ENCODE data around the gene EDN2.

Gene EDN2

DNA sequence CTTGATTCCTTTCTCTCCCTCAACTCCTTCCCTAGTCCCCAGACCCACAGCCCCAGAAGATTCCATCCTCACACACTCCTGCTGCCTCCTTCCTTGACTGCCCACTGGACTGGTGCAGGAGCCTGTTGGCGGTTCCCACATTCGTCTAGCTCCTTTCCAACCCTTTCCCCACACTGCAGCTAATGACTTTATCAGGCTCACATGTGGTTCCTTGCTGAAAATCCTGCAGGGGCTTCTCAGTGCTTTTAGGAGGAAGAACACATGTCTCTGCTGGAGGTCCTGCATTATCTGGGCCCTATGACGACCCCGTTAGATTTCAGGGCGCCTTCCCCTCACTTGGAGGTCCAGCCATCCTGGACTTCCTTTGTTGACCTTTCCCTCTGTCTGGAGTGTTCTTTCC lies 50.2 kb downstream of the EDN2 start:
- peaks cover 11% of the 10 kb centered on the region for H3K79me2 ChIP-seq (ENCODE audit: control insufficient read depth, insufficient read depth, low read length, poor library complexity)
- H3K4me3 ChIP-seq (ENCODE audit: low read depth, low read length), result no peak overlapping the region
- peak overlapping the region; percentile 81 for H3K18ac ChIP-seq (ENCODE audit: low read length)
- no peaks in the 10 kb centered on the region for H3K36me3 ChIP-seq (ENCODE audit: control insufficient read depth in 1 of 2, insufficient read depth in 2 of 2, low read length in 2 of 2)
- H3K4me1 ChIP-seq (ENCODE audit: control insufficient read depth in 1 of 2, insufficient read depth in 2 of 2, low read length in 2 of 2), result peaks cover 33 to 50% of the 10 kb centered on the region in 2 experiments
- no peak overlapping the region for H3K4me2 ChIP-seq (ENCODE audit: low read length)
- H4K12ac ChIP-seq (ENCODE audit: low read depth, low read length), result no peak overlapping the region
- peak overlapping the region; percentile 77 for H2AK5ac ChIP-seq (ENCODE audit: low read length)
- peak overlapping the region; percentile 87 for H4K8ac ChIP-seq (ENCODE audit: low read depth, low read length)
- peak overlapping the region; percentile 81 for H2BK12ac ChIP-seq (ENCODE audit: low read length)
- no peak overlapping the region for H3K27ac ChIP-seq (ENCODE audit: low read depth, low read length)
- peak overlapping the region; percentile 91 for H2BK5ac ChIP-seq (ENCODE audit: low read depth, low read length, poor library complexity)
- H3K9me3 ChIP-seq (ENCODE audit: insufficient read depth, low read depth, low read length), result no peaks in the 10 kb centered on the region
- H3K23ac ChIP-seq (ENCODE audit: low read length), result no peak overlapping the region
- H3K27me3 ChIP-seq (ENCODE audit: insufficient read depth, low read length), result no peaks in the 10 kb centered on the region
- H4K91ac ChIP-seq (ENCODE audit: low read depth, low read length), result peak overlapping the region; percentile 95
- H3K4ac ChIP-seq (ENCODE audit: low read depth, low read length), result no peak overlapping the region
- peak overlapping the region; percentile 97 for H2BK120ac ChIP-seq (ENCODE audit: insufficient read depth, low read length, poor library complexity)
- no CpG with 5 or more reads among the region's 5 CpGs for WGBS (ENCODE audit: extremely low coverage, insufficient coverage, insufficient read length)
- H3K14ac ChIP-seq (ENCODE audit: low read length), result peak overlapping the region; percentile 83
- H3K9ac ChIP-seq (ENCODE audit: low read length), result no peak overlapping the region
- no peak overlapping the region for H2AFZ ChIP-seq (ENCODE audit: insufficient read depth, low read length, poor library complexity)
- peaks cover 54% of the 10 kb centered on the region for H3K79me1 ChIP-seq (ENCODE audit: low read length)
- DNase-seq, result no peak

- no peak overlapping the region for H3K4me3 ChIP-seq (ENCODE audit: low read depth, low read length)
- DNase-seq, result no peak
- no CpG with 5 or more reads among the region's 4 CpGs for WGBS (ENCODE audit: extremely low coverage, insufficient coverage, insufficient read length)
- no peak overlapping the region for H3K23ac ChIP-seq (ENCODE audit: low read length)
- H2BK12ac ChIP-seq (ENCODE audit: low read length), result peak overlapping the region; percentile 82
- H2AK5ac ChIP-seq (ENCODE audit: low read length), result peak overlapping the region; percentile 22
- no peak overlapping the region for H3K9ac ChIP-seq (ENCODE audit: low read length)
- no peak overlapping the region for H2AFZ ChIP-seq (ENCODE audit: insufficient read depth, low read length, poor library complexity)
- no peaks in the 10 kb centered on the region for H3K36me3 ChIP-seq (ENCODE audit: control insufficient read depth in 1 of 2, insufficient read depth in 2 of 2, low read length in 2 of 2)
- peak overlapping the region; percentile 23 for H4K8ac ChIP-seq (ENCODE audit: low read depth, low read length)
- peak overlapping the region; percentile 54 for H3K14ac ChIP-seq (ENCODE audit: low read length)
- H3K27ac ChIP-seq (ENCODE audit: low read depth, low read length), result peak overlapping the region; percentile 24
- no peak overlapping the region for H3K4ac ChIP-seq (ENCODE audit: low read depth, low read length)
- H3K18ac ChIP-seq (ENCODE audit: low read length), result peak overlapping the region; percentile 23
- H3K4me1 ChIP-seq (ENCODE audit: control insufficient read depth in 1 of 2, insufficient read depth in 2 of 2, low read length in 2 of 2), result peaks cover 33 to 50% of the 10 kb centered on the region in 2 experiments
- H3K27me3 ChIP-seq (ENCODE audit: insufficient read depth, low read length), result no peaks in the 10 kb centered on the region
- H3K79me1 ChIP-seq (ENCODE audit: low read length), result peaks cover 54% of the 10 kb centered on the region
- H2BK120ac ChIP-seq (ENCODE audit: insufficient read depth, low read length, poor library complexity), result peak overlapping the region; percentile 50
- peak overlapping the region; percentile 95 for H4K91ac ChIP-seq (ENCODE audit: low read depth, low read length)
- H3K79me2 ChIP-seq (ENCODE audit: control insufficient read depth, insufficient read depth, low read length, poor library complexity), result peaks cover 11% of the 10 kb centered on the region
- H3K9me3 ChIP-seq (ENCODE audit: insufficient read depth, low read depth, low read length), result no peaks in the 10 kb centered on the region
- H4K12ac ChIP-seq (ENCODE audit: low read depth, low read length), result no peak overlapping the region
- no peak overlapping the region for H3K4me2 ChIP-seq (ENCODE audit: low read length)
- H2BK5ac ChIP-seq (ENCODE audit: low read depth, low read length, poor library complexity), result peak overlapping the region; percentile 46
Measured at GRCh38 chr1:41433501-41433900, 51.0 kb downstream of the EDN2 start.

DNA sequence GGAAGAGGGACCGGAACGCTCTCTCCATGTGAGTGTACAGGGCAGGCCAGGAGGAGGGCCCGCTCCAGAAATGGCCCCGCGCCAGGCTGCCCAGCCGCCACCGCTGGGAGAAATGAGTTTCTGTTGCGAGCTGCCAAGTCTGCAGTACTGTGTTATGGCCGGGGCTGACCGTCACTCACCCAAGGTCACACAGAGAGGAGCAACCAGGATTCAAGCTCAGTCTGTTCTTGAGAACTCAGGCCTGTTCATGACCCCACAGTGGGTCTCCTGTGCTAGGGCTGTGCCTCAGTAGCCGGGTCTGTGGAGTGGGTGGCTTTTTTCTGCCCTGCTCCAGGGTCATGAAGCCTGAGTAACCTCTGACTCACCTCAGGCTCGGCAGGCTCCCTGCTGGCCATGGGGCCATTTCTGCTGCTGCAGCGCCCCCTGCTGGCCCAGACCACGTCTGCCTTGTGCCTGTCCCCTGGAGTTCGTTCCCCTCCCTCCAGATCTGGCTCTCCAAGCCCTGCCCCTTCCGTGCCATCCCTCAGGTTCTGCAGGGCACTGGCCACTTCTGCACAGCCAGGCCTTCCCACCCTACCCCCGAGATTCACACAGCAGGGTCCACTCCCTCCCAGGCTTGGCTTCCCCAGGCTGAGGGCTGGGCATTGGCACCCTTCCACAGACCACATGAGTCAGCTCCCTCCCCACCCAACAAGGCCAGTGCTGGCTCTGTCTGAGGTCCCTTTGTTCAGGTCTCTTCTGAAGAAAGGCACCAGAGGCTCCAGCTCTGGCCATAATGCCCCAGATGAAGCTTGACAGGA lies 51.8 kb downstream of the EDN2 start:
- peak overlapping the region; percentile 17 for H3K18ac ChIP-seq (ENCODE audit: low read length)
- no peaks in the 10 kb centered on the region for H3K36me3 ChIP-seq (ENCODE audit: control insufficient read depth in 1 of 2, insufficient read depth in 2 of 2, low read length in 2 of 2)
- H3K4me3 ChIP-seq (ENCODE audit: low read depth, low read length), result no peak overlapping the region
- peak overlapping the region; percentile 46 for H2BK5ac ChIP-seq (ENCODE audit: low read depth, low read length, poor library complexity)
- H4K12ac ChIP-seq (ENCODE audit: low read depth, low read length), result no peak overlapping the region
- H2AK5ac ChIP-seq (ENCODE audit: low read length), result peak overlapping the region; percentile 22
- peak; percentile 87 to 93 for DNase-seq
- H3K4ac ChIP-seq (ENCODE audit: low read depth, low read length), result peak overlapping the region; percentile 8
- peak overlapping the region; percentile 82 for H2BK12ac ChIP-seq (ENCODE audit: low read length)
- peak overlapping the region; percentile 24 for H3K27ac ChIP-seq (ENCODE audit: low read depth, low read length)
- no peak overlapping the region for H3K4me2 ChIP-seq (ENCODE audit: low read length)
- WGBS (ENCODE audit: extremely low coverage, insufficient coverage, insufficient read length), result no CpG with 5 or more reads among the region's 17 CpGs
- H2AFZ ChIP-seq (ENCODE audit: insufficient read depth, low read length, poor library complexity), result peak overlapping the region; percentile 5
- H3K9ac ChIP-seq (ENCODE audit: low read length), result no peak overlapping the region
- H3K79me1 ChIP-seq (ENCODE audit: low read length), result peaks cover 50% of the 10 kb centered on the region
- peaks cover 32 to 46% of the 10 kb centered on the region in 2 experiments for H3K4me1 ChIP-seq (ENCODE audit: control insufficient read depth in 1 of 2, insufficient read depth in 2 of 2, low read length in 2 of 2)
- no peak overlapping the region for H3K23ac ChIP-seq (ENCODE audit: low read length)
- peaks cover 10% of the 10 kb centered on the region for H3K79me2 ChIP-seq (ENCODE audit: control insufficient read depth, insufficient read depth, low read length, poor library complexity)
- H3K27me3 ChIP-seq (ENCODE audit: insufficient read depth, low read length), result no peaks in the 10 kb centered on the region
- peak overlapping the region; percentile 50 for H2BK120ac ChIP-seq (ENCODE audit: insufficient read depth, low read length, poor library complexity)
- no peaks in the 10 kb centered on the region for H3K9me3 ChIP-seq (ENCODE audit: insufficient read depth, low read depth, low read length)
- H4K8ac ChIP-seq (ENCODE audit: low read depth, low read length), result peak overlapping the region; percentile 23
- H4K91ac ChIP-seq (ENCODE audit: low read depth, low read length), result peak overlapping the region; percentile 95
- peak overlapping the region; percentile 54 for H3K14ac ChIP-seq (ENCODE audit: low read length)

- no peaks in the 10 kb centered on the region for H3K36me3 ChIP-seq (ENCODE audit: control insufficient read depth in 1 of 2, insufficient read depth in 2 of 2, low read length in 2 of 2)
- no peak overlapping the region for H3K4me2 ChIP-seq (ENCODE audit: low read length)
- no peaks in the 10 kb centered on the region for H3K27me3 ChIP-seq (ENCODE audit: insufficient read depth, low read length)
- DNase-seq, result no peak
- H3K4me3 ChIP-seq (ENCODE audit: low read depth, low read length), result no peak overlapping the region
- no peak overlapping the region for H3K9ac ChIP-seq (ENCODE audit: low read length)
- no peak overlapping the region for H3K23ac ChIP-seq (ENCODE audit: low read length)
- WGBS (ENCODE audit: extremely low coverage, insufficient coverage, insufficient read length), result no CpG with 5 or more reads among the region's 20 CpGs
- H3K18ac ChIP-seq (ENCODE audit: low read length), result peak overlapping the region; percentile 35
- peak overlapping the region; percentile 48 for H4K91ac ChIP-seq (ENCODE audit: low read depth, low read length)
- H4K12ac ChIP-seq (ENCODE audit: low read depth, low read length), result no peak overlapping the region
- no peak overlapping the region for H4K8ac ChIP-seq (ENCODE audit: low read depth, low read length)
- peaks cover 40% of the 10 kb centered on the region for H3K79me1 ChIP-seq (ENCODE audit: low read length)
- H3K4ac ChIP-seq (ENCODE audit: low read depth, low read length), result peak overlapping the region; percentile 13
- no peak overlapping the region for H2BK5ac ChIP-seq (ENCODE audit: low read depth, low read length, poor library complexity)
- peak overlapping the region; percentile 39 for H2BK120ac ChIP-seq (ENCODE audit: insufficient read depth, low read length, poor library complexity)
- peaks cover 27 to 37% of the 10 kb centered on the region in 2 experiments for H3K4me1 ChIP-seq (ENCODE audit: control insufficient read depth in 1 of 2, insufficient read depth in 2 of 2, low read length in 2 of 2)
- peak overlapping the region; percentile 67 for H3K14ac ChIP-seq (ENCODE audit: low read length)
- peak overlapping the region; percentile 60 for H2BK12ac ChIP-seq (ENCODE audit: low read length)
- no peaks in the 10 kb centered on the region for H3K9me3 ChIP-seq (ENCODE audit: insufficient read depth, low read depth, low read length)
- H3K27ac ChIP-seq (ENCODE audit: low read depth, low read length), result no peak overlapping the region
- H2AK5ac ChIP-seq (ENCODE audit: low read length), result peak overlapping the region; percentile 73
- H2AFZ ChIP-seq (ENCODE audit: insufficient read depth, low read length, poor library complexity), result peak overlapping the region; percentile 8
- H3K79me2 ChIP-seq (ENCODE audit: control insufficient read depth, insufficient read depth, low read length, poor library complexity), result peaks cover 7% of the 10 kb centered on the region
Measured at GRCh38 chr1:41431490-41432350, 52.8 kb downstream of the EDN2 start.
